GM12872 (cell line): ENCODE results near the gene FIGLA.

Experiments used
- CTCF ChIP-seq: IDR thresholded peaks from 3 replicates; pipeline ENCODE4 v1.5.1; 2011; ENCODE audit warnings: low read depth, mild to moderate bottlenecking, low read length, moderate library complexity; ENCODE audit not compliant: insufficient read depth

FIGLA gene

DNA sequence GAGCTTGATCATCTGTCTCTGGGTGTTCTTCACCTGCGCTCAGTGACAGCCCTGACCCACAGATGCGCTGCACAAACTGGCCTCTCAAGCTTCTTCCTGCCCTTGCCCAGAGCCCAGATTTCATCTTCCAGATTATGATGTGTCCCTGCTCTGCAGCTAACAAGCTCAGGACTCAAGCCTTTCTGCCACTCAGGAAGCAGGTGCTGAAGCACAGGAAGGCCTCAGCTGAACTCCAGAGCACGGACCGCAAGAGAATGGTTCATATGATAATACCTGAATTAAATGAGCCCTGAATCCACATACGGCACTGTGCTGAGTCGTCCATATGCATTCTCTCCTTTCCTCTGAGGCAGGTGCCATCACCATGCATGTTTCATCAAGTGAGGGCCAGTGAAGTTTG lies 41.4 kb upstream of the FIGLA start:
- TF ChIP-seq CTCF, result no peak

DNA sequence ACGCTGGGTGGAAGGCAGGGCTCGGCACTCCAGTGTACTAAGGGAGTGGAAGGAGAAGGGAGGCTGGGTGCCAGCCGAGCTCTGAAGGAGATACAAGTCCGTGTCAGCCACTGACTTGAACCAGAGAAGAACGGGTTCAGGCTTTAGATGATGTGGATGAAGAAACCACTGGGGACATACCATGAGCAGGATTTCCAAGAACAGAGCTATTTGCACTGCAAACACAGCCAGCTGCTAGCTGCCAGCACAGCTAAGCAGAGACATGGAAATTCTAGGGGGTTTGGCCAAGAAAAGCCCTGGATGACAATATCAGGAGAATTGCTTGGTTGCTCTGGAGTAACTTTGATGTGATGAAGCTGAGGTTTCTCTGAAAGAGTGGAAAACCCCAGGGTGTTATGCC lies 39.9 kb upstream of the FIGLA start:
- TF ChIP-seq CTCF, result no peak

DNA sequence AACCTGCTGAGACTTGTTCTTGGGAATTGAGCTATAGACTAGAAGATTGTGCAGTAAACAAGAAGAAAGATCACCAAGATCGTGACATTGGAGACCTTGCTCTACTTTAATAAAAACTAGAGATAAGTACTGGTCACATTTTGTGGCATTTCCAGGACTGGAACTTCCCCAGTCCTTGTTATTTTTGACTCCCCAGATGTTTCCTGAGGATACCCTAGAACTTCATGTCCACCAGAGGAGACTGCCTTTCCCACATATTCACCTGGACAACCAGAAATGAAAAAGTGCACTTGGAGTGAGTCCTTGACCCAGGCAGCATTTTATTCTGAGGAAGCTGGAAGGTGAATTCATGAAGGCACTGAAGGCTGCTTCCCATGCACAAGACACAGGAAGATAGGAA lies 39.5 kb upstream of the FIGLA start:
- TF ChIP-seq CTCF, result no peak

DNA sequence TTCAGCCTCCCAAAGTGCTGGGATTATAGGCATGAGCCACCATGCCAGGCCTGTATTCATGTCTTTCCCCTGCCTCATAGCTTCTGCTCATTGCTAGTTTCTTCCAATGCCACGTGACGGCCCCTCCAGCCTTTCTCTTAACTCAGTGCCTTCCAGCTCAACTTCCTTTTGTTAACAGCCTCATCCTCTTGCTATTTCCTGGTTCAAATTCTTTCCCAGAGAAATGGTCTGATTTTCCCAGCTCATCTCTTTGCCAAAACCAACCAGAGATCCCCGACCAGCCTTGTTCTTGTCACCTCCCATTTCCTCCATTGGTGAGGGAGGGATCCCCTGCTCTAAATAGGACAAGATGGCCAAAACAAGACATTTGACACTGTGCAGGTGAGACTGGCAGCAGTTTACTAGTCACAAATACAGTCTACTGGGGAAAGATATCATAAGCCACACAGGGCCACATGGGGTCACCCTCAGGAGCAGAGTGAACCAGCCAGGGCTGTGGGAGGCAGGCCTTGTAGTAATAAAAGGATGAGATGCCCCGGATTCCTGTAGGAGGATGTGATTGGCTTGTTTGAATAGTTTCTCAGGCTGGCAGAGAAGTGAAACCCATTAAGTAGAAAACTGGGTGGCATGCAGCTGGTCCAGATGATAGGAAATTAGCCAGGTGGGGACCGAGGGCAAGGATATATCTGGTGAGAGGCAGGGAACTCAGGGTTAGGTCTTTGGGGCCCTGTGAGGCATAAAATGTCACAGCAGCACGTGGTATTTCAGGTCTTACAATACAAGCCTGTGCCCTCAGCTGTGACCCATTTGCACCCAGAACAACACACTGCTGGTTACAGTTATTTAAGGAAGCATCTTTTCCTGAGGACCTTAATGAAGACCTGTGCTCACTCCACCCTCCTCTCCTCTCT lies 38.7 kb upstream of the FIGLA start:
- TF ChIP-seq CTCF, result no peak

DNA sequence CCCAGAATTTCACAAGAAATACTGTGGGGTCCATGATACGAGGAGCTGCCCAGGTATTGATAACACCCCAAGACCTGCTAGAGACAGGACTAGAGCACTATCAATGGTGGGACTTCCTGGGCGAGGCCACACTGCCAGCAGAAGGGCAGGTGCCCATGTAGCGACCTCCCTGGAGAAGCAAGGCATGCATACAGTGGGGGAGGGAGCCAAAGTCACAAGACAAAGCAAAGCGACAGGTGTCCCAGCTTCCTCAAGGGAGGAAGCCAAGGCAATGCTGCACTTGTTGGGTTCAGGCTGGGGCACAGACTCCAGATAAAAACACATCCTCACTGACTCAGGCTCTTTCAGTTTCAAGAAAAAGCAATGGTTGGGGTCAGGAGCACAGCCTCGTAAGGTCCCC lies 37.7 kb upstream of the FIGLA start:
- TF ChIP-seq CTCF, result no peak

DNA sequence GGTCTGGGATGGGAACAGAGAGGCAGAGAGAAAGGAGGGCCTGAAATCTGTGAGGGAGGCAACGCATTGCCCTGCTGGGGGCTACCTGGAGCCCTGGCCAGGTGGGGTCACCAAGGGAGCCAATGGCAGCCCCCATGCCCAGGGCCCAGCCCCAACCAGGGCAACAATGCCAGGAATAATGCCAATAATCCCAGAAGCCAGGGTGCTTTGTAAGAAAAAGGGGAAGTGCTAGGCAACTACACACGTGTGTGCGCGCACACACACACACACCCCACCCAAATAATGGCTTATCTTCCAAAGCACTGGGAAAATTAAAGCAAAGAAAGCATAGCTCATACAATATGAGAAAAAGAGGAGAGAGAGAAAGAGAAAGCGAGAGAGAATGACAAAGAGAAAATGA lies 36.9 kb upstream of the FIGLA start:
- TF ChIP-seq CTCF, result no peak

DNA sequence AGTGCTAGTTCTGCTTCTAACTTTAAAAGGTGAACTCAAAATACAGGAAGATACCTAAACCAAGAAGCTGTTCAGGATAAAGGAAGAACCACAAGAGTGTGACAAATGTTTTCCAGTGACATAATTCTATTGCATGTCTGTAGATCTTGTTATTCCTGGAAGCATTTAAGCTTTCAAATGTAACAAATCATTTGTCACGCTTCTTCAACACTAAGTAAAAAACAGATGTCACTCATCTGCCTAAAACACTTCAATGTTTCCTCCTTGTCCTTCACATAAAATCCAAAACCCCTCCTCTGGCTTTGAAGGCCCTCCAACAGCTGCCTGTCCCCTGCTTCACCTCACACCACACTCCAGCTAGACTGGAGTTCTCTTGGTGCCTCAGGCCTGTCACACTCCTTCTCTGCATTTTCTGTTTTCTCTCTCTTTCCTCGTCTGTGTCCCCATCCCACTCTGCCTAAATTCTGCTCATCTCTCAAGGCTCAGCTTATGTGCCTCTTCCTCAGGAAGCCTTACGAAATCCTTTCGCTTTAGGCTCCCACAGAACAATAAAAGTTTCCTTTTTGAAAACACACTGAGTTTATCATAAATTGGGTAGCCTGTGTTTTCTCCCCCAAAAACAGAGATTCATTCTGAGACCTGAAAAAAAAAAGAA lies 36.4 kb upstream of the FIGLA start:
- TF ChIP-seq CTCF, result no peak
